Mesenchymal stem cell (in vitro differentiated cells and primary cell): ENCODE results near the gene MIX23.
A peak's percentile ranks its signal among the peaks of the same experiment; 100 is the strongest.

Experiments used
- DNase-seq: peaks from one replicate; pipeline ENCODE4 v3.0.0-alpha.2; 2013
- H2AFZ ChIP-seq: one replicate; pipeline ENCODE4 v1.6.1; 2013; ENCODE audit warnings: low read depth, mild to moderate bottlenecking, control low read depth, inconsistent platforms, low read length, moderate library complexity
- H2AK5ac ChIP-seq: 2 replicates; pipeline ENCODE4 v1.6.1; 2013; ENCODE audit warnings: low read length, moderate library complexity, mild to moderate bottlenecking, inconsistent platforms; ENCODE audit not compliant: severe bottlenecking
- H2BK120ac ChIP-seq: one replicate; pipeline ENCODE4 v1.6.1; 2013; ENCODE audit warnings: low read depth, mild to moderate bottlenecking, inconsistent platforms, low read length, moderate library complexity
- H2BK12ac ChIP-seq, 2 experiments: one replicate each; pipeline ENCODE4 v1.6.1; 2013; ENCODE audit warnings: inconsistent platforms in 2 of 2, low read length in 2 of 2, mild to moderate bottlenecking in 2 of 2, moderate library complexity in 2 of 2, control low read depth in 1 of 2
- H2BK15ac ChIP-seq: one replicate; pipeline ENCODE4 v1.6.1; 2013; ENCODE audit warnings: mild to moderate bottlenecking, low read depth, inconsistent platforms; ENCODE audit not compliant: poor library complexity, severe bottlenecking
- H2BK5ac ChIP-seq: 2 replicates; pipeline ENCODE4 v1.6.1; 2013; ENCODE audit warnings: low read depth, mild to moderate bottlenecking, low read length, control low read depth, inconsistent platforms; ENCODE audit not compliant: poor library complexity, severe bottlenecking
- H3K14ac ChIP-seq, 2 experiments: one replicate each; pipeline ENCODE4 v1.6.1; 2013; ENCODE audit warnings: inconsistent platforms in 2 of 2, low read length in 2 of 2, control low read depth in 1 of 2, mild to moderate bottlenecking in 1 of 2, moderate library complexity in 1 of 2
- H3K18ac ChIP-seq, 2 experiments: one replicate each; pipeline ENCODE4 v1.6.1; 2013; ENCODE audit warnings: inconsistent platforms in 2 of 2, low read length in 2 of 2, control low read depth in 1 of 2, low read depth in 1 of 2, mild to moderate bottlenecking in 1 of 2
- H3K23ac ChIP-seq, 2 experiments: one replicate each; pipeline ENCODE4 v1.6.1; 2013; ENCODE audit warnings: inconsistent platforms in 2 of 2, low read length in 2 of 2, mild to moderate bottlenecking in 2 of 2, moderate library complexity in 2 of 2, control low read depth in 1 of 2
- H3K27ac ChIP-seq: 2 replicates; pipeline ENCODE4 v1.5.1; 2013; ENCODE audit warnings: mild to moderate bottlenecking, moderate library complexity, low read length, control low read depth, inconsistent platforms; ENCODE audit not compliant: poor library complexity, severe bottlenecking
- H3K27me3 ChIP-seq, 2 experiments: 2 replicates each; pipeline versions ENCODE4 v1.6.1 to v1.7.0; 2013; ENCODE audit warnings: low read length in 2 of 2, mild to moderate bottlenecking in 2 of 2, moderate library complexity in 2 of 2, control low read depth in 1 of 2, inconsistent platforms in 1 of 2; ENCODE audit not compliant: control insufficient read depth in 1 of 2, insufficient read depth in 1 of 2
- H3K36me3 ChIP-seq, 2 experiments: 2 replicates each; pipeline versions ENCODE4 v1.6.1 to v1.7.0; 2013; ENCODE audit warnings: low read length in 2 of 2, control low read depth in 1 of 2, inconsistent platforms in 1 of 2, low read depth in 1 of 2, mild to moderate bottlenecking in 1 of 2; ENCODE audit not compliant: insufficient read depth in 2 of 2, control insufficient read depth in 1 of 2
- H3K4ac ChIP-seq, 2 experiments: one replicate each; pipeline ENCODE4 v1.6.1; 2013; ENCODE audit warnings: inconsistent platforms in 2 of 2, low read length in 2 of 2, mild to moderate bottlenecking in 2 of 2, moderate library complexity in 2 of 2, control low read depth in 1 of 2, low read depth in 1 of 2
- H3K4me1 ChIP-seq: 2 replicates; pipeline ENCODE4 v1.6.1; 2013; ENCODE audit warnings: low read depth, low read length, control low read depth; ENCODE audit not compliant: control insufficient read depth, insufficient read depth
- H3K4me2 ChIP-seq: 2 replicates; pipeline ENCODE4 v1.6.1; 2013; ENCODE audit warnings: low read length, mild to moderate bottlenecking, inconsistent platforms; ENCODE audit not compliant: poor library complexity, severe bottlenecking
- H3K4me3 ChIP-seq, 2 experiments: 2 replicates each; pipeline versions ENCODE4 v1.5.1 to v1.7.0; 2013; ENCODE audit warnings: low read length in 2 of 2, mild to moderate bottlenecking in 2 of 2, control low read depth in 1 of 2, low read depth in 1 of 2; ENCODE audit not compliant: insufficient read depth in 1 of 2
- H3K79me1 ChIP-seq: replicated peaks from 2 replicates; pipeline ENCODE4 v1.6.1; 2013; ENCODE audit warnings: mild to moderate bottlenecking, control low read depth, low read length, inconsistent platforms; ENCODE audit not compliant: poor library complexity, severe bottlenecking
- H3K9ac ChIP-seq: 2 replicates; pipeline ENCODE4 v1.7.0; 2013; ENCODE audit warnings: mild to moderate bottlenecking, low read length, moderate library complexity
- H3K9me3 ChIP-seq: 2 replicates; pipeline ENCODE4 v1.7.0; 2013; ENCODE audit warnings: mild to moderate bottlenecking, low read length; ENCODE audit not compliant: control insufficient read depth
- H4K8ac ChIP-seq: one replicate; pipeline ENCODE4 v1.6.1; 2013; ENCODE audit warnings: inconsistent platforms, mild to moderate bottlenecking, low read length, moderate library complexity
- H4K91ac ChIP-seq: one replicate; pipeline ENCODE4 v1.6.1; 2013; ENCODE audit warnings: mild to moderate bottlenecking, low read length, inconsistent platforms
- WGBS: methylation state at CpG from one replicate; pipeline ENCODE4 v1.1.7; 2013; ENCODE audit warnings: mixed read lengths; 5-methylcytosine and 5-hydroxymethylcytosine counted together

Gene MIX23

DNA sequence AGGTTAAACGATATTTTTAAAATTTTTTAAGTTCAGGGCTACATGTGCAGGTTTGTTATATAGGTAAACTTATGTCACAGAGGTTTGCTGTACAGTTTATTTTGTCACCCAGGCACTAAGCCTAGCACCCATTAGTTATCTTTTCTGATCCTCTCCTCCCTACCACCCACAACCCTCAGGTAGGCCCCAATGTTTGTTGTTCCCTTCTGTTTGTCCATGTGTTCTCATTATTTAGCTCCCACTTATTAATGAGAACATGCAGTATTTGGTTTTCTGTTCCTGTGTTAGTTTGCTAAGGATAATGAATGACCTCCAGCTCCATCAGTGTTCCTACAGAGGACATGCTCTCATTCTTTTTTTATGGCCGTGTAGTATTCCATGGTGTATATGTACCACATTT, 15.9 kb upstream of the MIX23 start:
- H3K14ac ChIP-seq = no peak overlapping the region
- H3K27me3 ChIP-seq = no peaks in the 10 kb centered on the region
- H3K23ac ChIP-seq = no peak overlapping the region
- H2BK12ac ChIP-seq = no peak overlapping the region
- H2AK5ac ChIP-seq = no peak overlapping the region
- H3K36me3 ChIP-seq = peaks cover 0 to 16% of the 10 kb centered on the region in 2 experiments
- H4K8ac ChIP-seq = no peak overlapping the region
- no peak overlapping the region for H3K27ac ChIP-seq
- no peak overlapping the region for H3K4me3 ChIP-seq
- no peak overlapping the region for H2BK15ac ChIP-seq
- 100% methylated on average over 1 of the region's 2 CpGs for WGBS
- H2AFZ ChIP-seq = no peak overlapping the region
- H3K4ac ChIP-seq = no peak overlapping the region
- no peaks in the 10 kb centered on the region for H3K9me3 ChIP-seq
- H2BK5ac ChIP-seq = no peak overlapping the region
- H2BK120ac ChIP-seq = no peak overlapping the region
- H3K4me2 ChIP-seq = no peak overlapping the region
- no peak for DNase-seq
- no peak overlapping the region for H4K91ac ChIP-seq
- no peak overlapping the region for H3K9ac ChIP-seq
- no peak overlapping the region for H3K18ac ChIP-seq
- peaks cover 6% of the 10 kb centered on the region for H3K79me1 ChIP-seq
- H3K4me1 ChIP-seq = peaks cover 3% of the 10 kb centered on the region

DNA sequence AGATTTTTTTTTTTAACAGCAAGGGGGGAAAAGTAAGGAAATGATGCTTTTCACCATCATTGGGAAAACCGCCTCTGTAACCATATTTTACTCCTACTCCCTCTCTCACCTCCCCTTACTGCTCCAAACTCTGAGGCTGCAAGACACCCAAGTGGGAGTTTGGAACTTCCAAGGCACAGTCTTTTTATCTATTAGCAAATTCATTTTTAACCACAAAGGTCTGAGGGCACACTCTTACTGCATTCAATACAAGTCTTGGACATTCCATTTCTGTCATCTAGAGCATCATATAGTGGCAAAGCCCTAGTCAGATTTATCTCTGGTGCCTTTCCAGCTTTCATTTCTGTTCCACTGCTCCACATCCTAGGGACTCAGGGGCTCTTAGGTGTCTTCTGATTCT, 14.2 kb upstream of the MIX23 start:
- Histone ChIP-seq H3K36me3 (peaks cover 0 to 3% of the 10 kb centered on the region in 2 experiments), H3K18ac (no peak overlapping the region), H3K9me3 (no peaks in the 10 kb centered on the region), H3K9ac (no peak overlapping the region), H2BK15ac (no peak overlapping the region), H3K27ac (no peak overlapping the region), H2AFZ (no peak overlapping the region), H3K4ac (no peak overlapping the region), H2BK5ac (no peak overlapping the region), H3K27me3 (no peaks in the 10 kb centered on the region), H3K4me2 (no peak overlapping the region), H2AK5ac (no peak overlapping the region), H3K14ac (no peak overlapping the region), H4K91ac (no peak overlapping the region), H2BK120ac (no peak overlapping the region), H3K23ac (no peak overlapping the region), H3K79me1 (peaks cover 4% of the 10 kb centered on the region), H4K8ac (no peak overlapping the region), H2BK12ac (no peak overlapping the region), H3K4me1 (peaks cover 4% of the 10 kb centered on the region), H3K4me3 (no peak overlapping the region)
- WGBS = 97% methylated on average over 1 of the region's 1 CpG
- peak; percentile 34 for DNase-seq

DNA sequence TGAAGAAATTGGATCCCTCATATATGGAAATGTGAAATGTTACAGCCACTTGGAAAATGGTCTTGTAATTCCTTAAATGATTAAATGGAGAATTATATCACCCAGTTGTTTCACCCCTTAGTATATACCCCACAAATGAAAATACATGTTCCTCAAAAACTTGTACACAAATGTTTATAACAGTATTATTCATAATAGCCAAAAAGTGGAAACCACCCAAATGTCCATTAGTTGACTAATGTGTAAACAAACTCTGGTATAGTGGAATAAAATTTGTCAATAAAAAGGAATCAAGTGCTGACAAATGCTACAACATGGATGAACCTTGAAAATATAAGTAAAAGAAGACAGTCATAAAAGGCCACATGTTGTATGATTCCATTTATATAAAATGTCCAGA, 13.5 kb upstream of the MIX23 start:
- H3K4ac ChIP-seq = no peak overlapping the region
- peaks cover 4% of the 10 kb centered on the region for H3K4me1 ChIP-seq
- H2AK5ac ChIP-seq = no peak overlapping the region
- H2BK12ac ChIP-seq = no peak overlapping the region
- H3K36me3 ChIP-seq = peaks cover 0 to 3% of the 10 kb centered on the region in 2 experiments
- no peak overlapping the region for H3K27ac ChIP-seq
- no peaks in the 10 kb centered on the region for H3K27me3 ChIP-seq
- peaks cover 4% of the 10 kb centered on the region for H3K79me1 ChIP-seq
- H4K8ac ChIP-seq = no peak overlapping the region
- H3K4me3 ChIP-seq = no peak overlapping the region
- H4K91ac ChIP-seq = no peak overlapping the region
- no peak for DNase-seq
- H3K14ac ChIP-seq = no peak overlapping the region
- H2AFZ ChIP-seq = no peak overlapping the region
- H2BK5ac ChIP-seq = no peak overlapping the region
- H3K9me3 ChIP-seq = no peaks in the 10 kb centered on the region
- H3K23ac ChIP-seq = no peak overlapping the region
- no peak overlapping the region for H3K9ac ChIP-seq
- no peak overlapping the region for H3K18ac ChIP-seq
- H3K4me2 ChIP-seq = no peak overlapping the region
- H2BK120ac ChIP-seq = no peak overlapping the region
- no peak overlapping the region for H2BK15ac ChIP-seq

GRCh38 chr3:122395582-122395981, 12.6 kb upstream of the MIX23 start:
- Histone ChIP-seq H4K8ac (no peak overlapping the region), H3K36me3 (peaks cover 0 to 3% of the 10 kb centered on the region in 2 experiments), H3K79me1 (peaks cover 6% of the 10 kb centered on the region), H3K4me3 (no peak overlapping the region), H3K27me3 (no peaks in the 10 kb centered on the region), H4K91ac (no peak overlapping the region), H2AFZ (no peak overlapping the region), H3K4me1 (peaks cover 4% of the 10 kb centered on the region), H3K18ac (no peak overlapping the region), H3K9ac (no peak overlapping the region), H3K14ac (no peak overlapping the region), H2AK5ac (no peak overlapping the region), H3K4ac (no peak overlapping the region), H3K23ac (no peak overlapping the region), H3K4me2 (no peak overlapping the region), H2BK5ac (no peak overlapping the region), H2BK12ac (no peak overlapping the region), H3K9me3 (no peaks in the 10 kb centered on the region), H3K27ac (no peak overlapping the region), H2BK15ac (no peak overlapping the region), H2BK120ac (no peak overlapping the region)
- no peak for DNase-seq
- WGBS = no CpG with 5 or more reads among the region's 3 CpGs
